WI38 (cell line): ENCODE measurements around the gene GGTA1.
"Not testable (repeated sequence)": the region's sequence is repeated elsewhere in the genome, so short reads cannot be mapped to it uniquely, and the experiment has no call there.

Experiments used
- H3K4me3 ChIP-seq: 2 replicates; pipeline ENCODE4 v1.5.1; 2011; ENCODE audit warnings: low read depth, mild to moderate bottlenecking, control low read depth, low read length
- CTCF ChIP-seq: IDR thresholded peaks from 2 replicates; pipeline ENCODE4 v1.5.1; 2012; ENCODE audit warnings: low read depth, mild to moderate bottlenecking, control low read depth, low read length

Gene GGTA1

GRCh38 chr9:121537283-121537682 lies 37.6 kb upstream of the GGTA1 start:
- TF ChIP-seq CTCF = no peak
- no peak overlapping the region for H3K4me3 ChIP-seq

- H3K4me3 ChIP-seq = no peak overlapping the region
- no peak for TF ChIP-seq CTCF
These were observed 33.2 kb upstream of the GGTA1 start for GRCh38 chr9:121532881-121533280.

- TF ChIP-seq CTCF = no peak
- H3K4me3 ChIP-seq = no peak overlapping the region
These were observed 29.8 kb upstream of the GGTA1 start for GRCh38 chr9:121529237-121529987.

GRCh38 chr9:121528642-121529041 lies 29.0 kb upstream of the GGTA1 start:
- no peak for TF ChIP-seq CTCF
- no peak overlapping the region for H3K4me3 ChIP-seq

GRCh38 chr9:121527371-121527770 lies 27.7 kb upstream of the GGTA1 start:
- no peak for TF ChIP-seq CTCF
- no peak overlapping the region for H3K4me3 ChIP-seq

- H3K4me3 ChIP-seq = not testable (repeated sequence)
These were observed 20.0 kb upstream of the GGTA1 start for GRCh38 chr9:121519688-121520087.

GRCh38 chr9:121518634-121519033 lies 19.0 kb upstream of the GGTA1 start:
- TF ChIP-seq CTCF = no peak

GRCh38 chr9:121513166-121513565 lies 13.5 kb upstream of the GGTA1 start:
- H3K4me3 ChIP-seq = not testable (repeated sequence)

More at GRCh38 chr9:121518634-121519033, 19.0 kb upstream of the GGTA1 start:
- H3K4me3 ChIP-seq = no peak overlapping the region
